ENCODE measurements around the gene ZNF618. TPM values are rescaled to one million over a fixed set of nuclear protein-coding genes. Genes with fewer than 3 reads are reported as not detected.

ZNF618 gene
- polyA plus RNA-seq, 3 donors = 0.53 to 1.9 (median 0.78) TPM

- Histone ChIP-seq H3K36me3 (replicated peaks in 1 of 2; ENCODE audit: control insufficient read depth in 1 of 2, insufficient read depth in 2 of 2, low read length in 2 of 2) (no peaks in the 10 kb centered on the region), H3K27ac (ENCODE audit: low read depth in 1 of 2, low read length in 2 of 2) (no peak overlapping the region), H3K4me2 (replicated peaks; ENCODE audit: extremely low read depth, low read length, poor library complexity, severe bottlenecking) (no peak overlapping the region), H3K4me1 (ENCODE audit: control insufficient read depth in 1 of 2, insufficient read depth in 2 of 2, low read length in 2 of 2) (peaks cover 7 to 18% of the 10 kb centered on the region in 2 donors), H3K9me3 (replicated peaks in 1 of 2; ENCODE audit: control insufficient read depth in 1 of 2, insufficient read depth in 1 of 2, low read length in 2 of 2) (peaks cover 5 to 6% of the 10 kb centered on the region in 2 donors), H2AFZ (ENCODE audit: insufficient read depth, low read depth, low read length, poor library complexity, severe bottlenecking) (no peak overlapping the region), H3K79me2 (ENCODE audit: insufficient read depth, low read length) (no peaks in the 10 kb centered on the region), H4K20me1 (ENCODE audit: insufficient read depth, low read length) (no peaks in the 10 kb centered on the region), H3K9ac (ENCODE audit: insufficient read depth, low read length, poor library complexity, severe bottlenecking) (no peak overlapping the region), H3K4me3 (replicated peaks in 1 of 3; ENCODE audit: low read depth in 2 of 3, low read length in 3 of 3) (no peak overlapping the region), H3K27me3 (ENCODE audit: control insufficient read depth in 2 of 2, insufficient read depth in 2 of 2, low read length in 2 of 2) (no peaks in the 10 kb centered on the region)
- intact Hi-C loops (cut with micrococcal nuclease) = no loop called here
- H3K27ac Mint-ChIP-seq = no peak overlapping the region
- no CpG with 5 or more reads among the region's 2 CpGs for WGBS (ENCODE audit: insufficient coverage)
- H3K36me3 Mint-ChIP-seq = no peaks in the 10 kb centered on the region
- no peak for DNase-seq
- peaks cover 6 to 15% (median 9%) of the 10 kb centered on the region in 7 donors for H3K9me3 Mint-ChIP-seq
- H3K4me1 Mint-ChIP-seq = peaks cover 23% of the 10 kb centered on the region
- TF ChIP-seq, protein P1, sequence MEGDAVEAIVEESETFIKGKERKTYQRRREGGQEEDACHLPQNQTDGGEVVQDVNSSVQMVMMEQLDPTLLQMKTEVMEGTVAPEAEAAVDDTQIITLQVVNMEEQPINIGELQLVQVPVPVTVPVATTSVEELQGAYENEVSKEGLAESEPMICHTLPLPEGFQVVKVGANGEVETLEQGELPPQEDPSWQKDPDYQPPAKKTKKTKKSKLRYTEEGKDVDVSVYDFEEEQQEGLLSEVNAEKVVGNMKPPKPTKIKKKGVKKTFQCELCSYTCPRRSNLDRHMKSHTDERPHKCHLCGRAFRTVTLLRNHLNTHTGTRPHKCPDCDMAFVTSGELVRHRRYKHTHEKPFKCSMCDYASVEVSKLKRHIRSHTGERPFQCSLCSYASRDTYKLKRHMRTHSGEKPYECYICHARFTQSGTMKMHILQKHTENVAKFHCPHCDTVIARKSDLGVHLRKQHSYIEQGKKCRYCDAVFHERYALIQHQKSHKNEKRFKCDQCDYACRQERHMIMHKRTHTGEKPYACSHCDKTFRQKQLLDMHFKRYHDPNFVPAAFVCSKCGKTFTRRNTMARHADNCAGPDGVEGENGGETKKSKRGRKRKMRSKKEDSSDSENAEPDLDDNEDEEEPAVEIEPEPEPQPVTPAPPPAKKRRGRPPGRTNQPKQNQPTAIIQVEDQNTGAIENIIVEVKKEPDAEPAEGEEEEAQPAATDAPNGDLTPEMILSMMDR (IDR thresholded peaks at IDR 0.05) = peak; percentile 42
- H3K27me3 Mint-ChIP-seq (ENCODE audit: low read depth in 3 of 3) = peaks cover 0 to 2% (median 0%) of the 10 kb centered on the region in 3 donors
- no peak overlapping the region for H3K4me3 Mint-ChIP-seq
Observed at GRCh38 chr9:113853333-113853732, 22.8 kb upstream of the ZNF618 start.

DNA sequence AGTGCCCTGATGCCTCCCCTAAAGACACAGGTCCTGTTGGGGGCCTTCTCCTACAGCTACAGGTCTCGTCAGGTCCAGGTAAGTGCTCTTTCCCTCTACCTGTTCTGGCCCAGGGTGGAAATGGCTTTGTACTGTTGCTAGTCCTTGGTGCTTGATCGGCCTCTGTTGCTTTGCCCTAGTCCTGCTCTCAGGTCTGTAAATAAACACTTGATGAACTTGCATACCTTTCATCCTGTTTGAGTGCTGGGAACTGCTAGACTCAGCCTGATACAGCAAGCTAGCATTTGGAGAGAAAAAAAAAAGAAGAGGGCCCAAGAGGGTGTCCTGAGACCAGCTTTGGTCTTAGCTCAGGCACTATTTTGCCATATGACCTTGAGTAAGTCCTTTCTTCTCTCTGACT is 21.8 kb upstream of the ZNF618 start:
- DNase-seq = no peak
- H3K79me2 ChIP-seq (ENCODE audit: insufficient read depth, low read length) = no peaks in the 10 kb centered on the region
- H3K36me3 ChIP-seq (replicated peaks in 1 of 2; ENCODE audit: control insufficient read depth in 1 of 2, insufficient read depth in 2 of 2, low read length in 2 of 2) = no peaks in the 10 kb centered on the region
- H3K27me3 ChIP-seq (ENCODE audit: control insufficient read depth in 2 of 2, insufficient read depth in 2 of 2, low read length in 2 of 2) = no peaks in the 10 kb centered on the region
- Mint-ChIP-seq H3K9me3 (peaks cover 6 to 14% (median 9%) of the 10 kb centered on the region in 7 donors), H3K4me3 (no peak overlapping the region), H3K27ac (no peak overlapping the region), H3K4me1 (peaks cover 28% of the 10 kb centered on the region), H3K36me3 (no peaks in the 10 kb centered on the region), H3K27me3 (ENCODE audit: low read depth in 3 of 3) (peaks cover 0 to 2% (median 0%) of the 10 kb centered on the region in 3 donors)
- H3K4me2 ChIP-seq (replicated peaks; ENCODE audit: extremely low read depth, low read length, poor library complexity, severe bottlenecking) = no peak overlapping the region
- no peaks in the 10 kb centered on the region for H4K20me1 ChIP-seq (ENCODE audit: insufficient read depth, low read length)
- H2AFZ ChIP-seq (ENCODE audit: insufficient read depth, low read depth, low read length, poor library complexity, severe bottlenecking) = no peak overlapping the region
- no peak overlapping the region for H3K4me3 ChIP-seq (replicated peaks in 1 of 3; ENCODE audit: low read depth in 2 of 3, low read length in 3 of 3)
- no CpG with 5 or more reads among the region's 2 CpGs for WGBS (ENCODE audit: insufficient coverage)
- intact Hi-C loops (cut with micrococcal nuclease) = no loop called here
- H3K4me1 ChIP-seq (ENCODE audit: control insufficient read depth in 1 of 2, insufficient read depth in 2 of 2, low read length in 2 of 2) = peaks cover 7 to 18% of the 10 kb centered on the region in 2 donors
- H3K9me3 ChIP-seq (replicated peaks in 1 of 2; ENCODE audit: control insufficient read depth in 1 of 2, insufficient read depth in 1 of 2, low read length in 2 of 2) = peaks cover 5 to 6% of the 10 kb centered on the region in 2 donors
- H3K9ac ChIP-seq (ENCODE audit: insufficient read depth, low read length, poor library complexity, severe bottlenecking) = no peak overlapping the region
- TF ChIP-seq, protein P1 (IDR thresholded peaks at IDR 0.05) = no peak
- H3K27ac ChIP-seq (ENCODE audit: low read depth in 1 of 2, low read length in 2 of 2) = no peak overlapping the region

Data from CD14-positive monocyte (primary cell).